ENCODE results near the gene MYBPHL.

GRCh38 chr1:109307274-109308021, 637 bp upstream of the MYBPHL start:
- TF ChIP-seq POLR2A (IDR thresholded peaks at IDR 0.05) (no peak), CTCF (IDR thresholded peaks at IDR 0.05) (no peak)
